Stimulated activated memory B cell treated with anti-CD40 and anti-IgM and Interleukin-4, amounts not matched to agents 10 μg/mL and 1 μg/mL and 100 μg/mL, for 72 hours (primary cell): ENCODE results near the gene LRRC26.

Experiments used
- ATAC-seq: fragments of 150-1000 bp; cut with Tn5 transposase; 2 replicates; pipeline ENCODE4 v1.10.0; 2021
- H3K27ac Mint-ChIP-seq: one replicate; pipeline ENCODE4 v1.8.0; 2022; ENCODE audit warnings: mild to moderate bottlenecking, mixed read lengths
- H3K27me3 Mint-ChIP-seq: one replicate; pipeline ENCODE4 v1.8.0; 2022; ENCODE audit warnings: mixed read lengths
- H3K36me3 Mint-ChIP-seq: one replicate; pipeline ENCODE4 v1.8.0; 2022; ENCODE audit warnings: mixed read lengths
- H3K4me1 Mint-ChIP-seq: one replicate; pipeline ENCODE4 v1.8.0; 2022; ENCODE audit warnings: mixed read lengths
- H3K4me3 Mint-ChIP-seq: one replicate; pipeline ENCODE4 v1.8.0; 2022; ENCODE audit warnings: mild to moderate bottlenecking, moderate library complexity, mixed read lengths
- H3K9me3 Mint-ChIP-seq: one replicate; pipeline ENCODE4 v1.8.0; 2022; ENCODE audit warnings: mixed read lengths

The LRRC26 gene

DNA sequence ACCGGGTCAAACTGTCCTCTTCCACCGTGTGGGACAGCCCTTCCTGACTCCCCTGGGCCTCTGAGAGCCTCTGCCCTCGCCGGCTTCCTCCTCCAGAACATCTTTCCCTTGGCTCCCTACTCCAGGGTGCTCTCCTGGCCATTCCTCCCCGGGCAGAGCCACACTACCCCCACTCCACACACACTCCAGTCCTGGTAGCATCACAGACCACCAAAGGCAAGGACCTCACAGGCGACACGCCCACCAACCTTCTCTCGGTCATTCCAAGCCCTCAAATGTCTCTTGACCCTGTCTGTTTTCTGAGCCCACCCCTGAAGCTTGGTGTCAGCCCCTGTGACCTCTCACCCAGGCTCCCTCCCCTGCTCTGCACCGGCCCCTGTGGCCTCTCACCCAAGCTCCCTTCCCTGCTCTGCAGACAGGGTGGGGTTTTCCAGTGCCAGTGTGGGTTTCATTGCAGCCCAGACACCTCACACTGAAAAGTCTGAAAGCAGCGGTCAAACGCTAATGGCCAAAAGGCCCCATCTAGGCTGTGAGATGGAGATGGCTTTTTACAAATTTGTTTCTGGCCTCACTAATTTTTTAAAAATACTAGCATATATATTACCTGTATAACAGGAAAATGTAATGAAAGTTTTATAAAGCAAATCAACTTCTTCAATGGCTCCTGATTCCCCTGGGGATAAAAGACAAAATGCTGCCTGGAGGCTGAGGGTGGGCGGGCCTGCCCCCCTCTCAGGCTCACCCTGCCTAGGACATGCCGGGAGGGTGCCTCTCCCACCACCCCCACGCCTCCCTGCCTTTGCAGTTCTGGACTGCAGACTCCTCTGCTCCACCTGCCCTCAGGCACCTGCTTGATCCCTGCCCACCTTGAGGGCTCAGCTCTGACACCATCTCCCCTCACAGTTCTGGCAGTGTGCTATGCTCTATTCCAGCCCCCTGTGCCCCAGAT, 10.5 kb downstream of the LRRC26 start:
- no peaks in the 10 kb centered on the region for H3K9me3 Mint-ChIP-seq
- peaks cover 28% of the 10 kb centered on the region for H3K4me1 Mint-ChIP-seq
- H3K4me3 Mint-ChIP-seq, result no peak overlapping the region
- H3K36me3 Mint-ChIP-seq, result no peaks in the 10 kb centered on the region
- no peak overlapping the region for H3K27ac Mint-ChIP-seq
- ATAC-seq, result no peak
- H3K27me3 Mint-ChIP-seq, result peaks cover 77% of the 10 kb centered on the region

DNA sequence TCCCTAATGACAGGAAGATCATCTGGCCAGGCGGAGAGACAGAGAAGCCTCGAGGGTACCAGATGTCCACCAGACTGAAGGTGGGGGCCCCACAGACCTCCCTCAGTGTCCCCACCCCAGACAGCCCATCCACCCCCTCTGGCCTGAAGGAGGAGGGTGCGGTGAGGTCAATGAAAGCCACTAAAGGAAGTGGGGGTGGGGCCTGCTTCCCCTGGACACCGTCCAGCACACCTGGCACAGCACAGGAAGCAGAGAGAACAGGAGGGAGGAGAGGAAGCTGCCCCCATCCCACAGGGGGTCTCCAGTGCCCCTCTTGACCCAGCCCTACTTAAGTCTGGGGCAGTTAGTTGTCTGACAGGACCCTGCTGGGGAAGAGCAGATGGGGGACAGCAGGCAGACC, 11.2 kb downstream of the LRRC26 start:
- Mint-ChIP-seq H3K4me3 (no peak overlapping the region), H3K4me1 (peaks cover 28% of the 10 kb centered on the region), H3K27me3 (peaks cover 71% of the 10 kb centered on the region), H3K27ac (no peak overlapping the region), H3K36me3 (no peaks in the 10 kb centered on the region), H3K9me3 (no peaks in the 10 kb centered on the region)
- no peak for ATAC-seq

DNA sequence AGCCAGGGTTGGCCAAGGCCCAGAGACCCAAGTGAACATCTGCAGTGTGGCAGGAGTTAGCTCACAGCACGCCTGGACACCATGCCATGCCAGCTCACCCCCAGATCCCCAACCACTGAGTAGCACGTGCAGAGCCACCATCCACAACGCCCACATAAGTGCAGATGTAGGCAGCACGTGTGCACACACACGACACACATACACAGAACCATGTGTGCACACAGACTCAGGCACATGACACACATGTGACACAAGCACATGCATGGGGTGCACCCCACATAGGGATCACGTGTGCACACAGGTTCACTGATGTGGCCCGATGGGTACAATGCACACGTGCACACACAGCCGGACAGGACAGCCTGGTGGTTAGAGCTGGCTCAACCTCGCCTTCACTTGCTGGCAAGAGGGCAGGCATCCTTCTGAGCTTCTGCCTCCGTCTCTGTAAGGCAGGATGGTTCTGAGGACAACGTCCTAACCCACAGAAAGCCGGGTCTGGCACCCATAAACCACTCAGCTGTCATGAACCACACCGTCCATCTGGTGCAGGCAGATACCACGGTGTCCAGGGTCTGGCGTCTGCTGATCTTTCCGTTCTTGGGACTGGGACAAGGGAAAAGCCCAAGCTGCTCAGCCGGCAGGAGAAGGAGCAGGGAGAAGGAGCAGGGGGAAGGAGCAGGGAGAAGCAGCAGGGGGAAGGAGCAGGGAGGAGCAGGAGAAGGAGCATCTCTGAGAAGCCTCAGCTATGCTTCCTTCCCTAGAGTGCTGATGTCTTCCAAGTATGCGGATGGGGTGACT, 12.0 kb downstream of the LRRC26 start:
- H3K9me3 Mint-ChIP-seq, result no peaks in the 10 kb centered on the region
- no peaks in the 10 kb centered on the region for H3K36me3 Mint-ChIP-seq
- H3K27ac Mint-ChIP-seq, result no peak overlapping the region
- peaks cover 28% of the 10 kb centered on the region for H3K4me1 Mint-ChIP-seq
- H3K27me3 Mint-ChIP-seq, result peaks cover 63% of the 10 kb centered on the region
- no peak overlapping the region for H3K4me3 Mint-ChIP-seq
- ATAC-seq, result no peak

DNA sequence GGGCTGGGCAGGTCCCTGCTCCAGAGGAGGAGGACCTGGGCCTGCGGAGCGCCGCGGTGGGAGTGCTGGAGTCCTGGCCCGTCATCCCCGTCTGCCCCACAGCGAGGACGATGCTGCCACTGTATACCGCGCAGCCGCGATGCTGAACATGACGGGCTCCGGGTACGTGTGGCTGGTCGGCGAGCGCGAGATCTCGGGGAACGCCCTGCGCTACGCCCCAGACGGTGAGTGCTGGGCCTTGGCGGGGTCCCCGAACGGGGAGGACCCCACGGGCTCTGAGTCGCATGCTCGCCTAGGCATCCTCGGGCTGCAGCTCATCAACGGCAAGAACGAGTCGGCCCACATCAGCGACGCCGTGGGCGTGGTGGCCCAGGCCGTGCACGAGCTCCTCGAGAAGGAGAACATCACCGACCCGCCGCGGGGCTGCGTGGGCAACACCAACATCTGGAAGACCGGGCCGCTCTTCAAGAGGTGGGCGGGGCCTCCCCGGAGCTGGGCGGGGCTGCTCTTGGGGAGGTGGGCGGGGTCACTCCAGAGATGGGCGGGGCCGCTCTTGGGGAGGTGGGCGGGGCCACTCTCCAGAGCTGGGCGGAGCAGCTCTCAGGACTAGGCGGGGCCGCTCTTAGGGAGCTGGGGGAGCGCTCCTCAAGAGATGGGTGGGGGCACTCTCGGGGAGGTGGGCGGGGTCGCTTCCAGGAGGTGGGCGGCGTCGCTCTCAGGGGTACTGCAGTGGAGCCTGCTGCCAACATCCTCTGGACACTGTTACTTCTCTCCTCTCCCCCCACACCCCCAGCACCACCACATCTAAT, 13.1 kb downstream of the LRRC26 start:
- peaks cover 28% of the 10 kb centered on the region for H3K4me1 Mint-ChIP-seq
- no peak overlapping the region for H3K27ac Mint-ChIP-seq
- ATAC-seq, result peak; percentile 61
- H3K27me3 Mint-ChIP-seq, result peaks cover 59% of the 10 kb centered on the region
- H3K9me3 Mint-ChIP-seq, result no peaks in the 10 kb centered on the region
- H3K36me3 Mint-ChIP-seq, result no peaks in the 10 kb centered on the region
- peak overlapping the region; percentile 58 for H3K4me3 Mint-ChIP-seq

DNA sequence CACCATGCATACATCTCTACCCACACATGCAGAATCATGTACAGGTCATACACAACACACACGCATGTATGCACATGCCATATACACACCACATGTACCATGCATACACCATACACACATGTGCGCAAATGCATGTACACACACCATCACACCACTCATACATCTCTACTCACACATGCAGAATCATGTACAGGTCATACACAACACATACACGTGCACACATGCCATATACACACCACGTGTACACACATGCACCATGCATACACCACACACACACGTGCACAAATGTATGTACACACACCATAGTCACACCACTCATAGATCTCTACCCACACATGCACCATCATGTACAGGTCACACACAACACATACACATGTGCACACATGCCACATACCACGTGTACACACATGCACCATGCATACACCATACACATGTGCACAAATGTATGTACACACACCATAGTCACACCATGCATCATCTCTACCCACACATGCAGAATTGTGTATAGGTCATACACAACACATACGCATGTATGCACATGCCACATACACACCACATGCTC, 16.9 kb downstream of the LRRC26 start:
- Mint-ChIP-seq H3K27ac (no peak overlapping the region), H3K36me3 (no peaks in the 10 kb centered on the region), H3K27me3 (peaks cover 36% of the 10 kb centered on the region), H3K9me3 (no peaks in the 10 kb centered on the region), H3K4me1 (peaks cover 22% of the 10 kb centered on the region), H3K4me3 (no peak overlapping the region)
- no peak for ATAC-seq

DNA sequence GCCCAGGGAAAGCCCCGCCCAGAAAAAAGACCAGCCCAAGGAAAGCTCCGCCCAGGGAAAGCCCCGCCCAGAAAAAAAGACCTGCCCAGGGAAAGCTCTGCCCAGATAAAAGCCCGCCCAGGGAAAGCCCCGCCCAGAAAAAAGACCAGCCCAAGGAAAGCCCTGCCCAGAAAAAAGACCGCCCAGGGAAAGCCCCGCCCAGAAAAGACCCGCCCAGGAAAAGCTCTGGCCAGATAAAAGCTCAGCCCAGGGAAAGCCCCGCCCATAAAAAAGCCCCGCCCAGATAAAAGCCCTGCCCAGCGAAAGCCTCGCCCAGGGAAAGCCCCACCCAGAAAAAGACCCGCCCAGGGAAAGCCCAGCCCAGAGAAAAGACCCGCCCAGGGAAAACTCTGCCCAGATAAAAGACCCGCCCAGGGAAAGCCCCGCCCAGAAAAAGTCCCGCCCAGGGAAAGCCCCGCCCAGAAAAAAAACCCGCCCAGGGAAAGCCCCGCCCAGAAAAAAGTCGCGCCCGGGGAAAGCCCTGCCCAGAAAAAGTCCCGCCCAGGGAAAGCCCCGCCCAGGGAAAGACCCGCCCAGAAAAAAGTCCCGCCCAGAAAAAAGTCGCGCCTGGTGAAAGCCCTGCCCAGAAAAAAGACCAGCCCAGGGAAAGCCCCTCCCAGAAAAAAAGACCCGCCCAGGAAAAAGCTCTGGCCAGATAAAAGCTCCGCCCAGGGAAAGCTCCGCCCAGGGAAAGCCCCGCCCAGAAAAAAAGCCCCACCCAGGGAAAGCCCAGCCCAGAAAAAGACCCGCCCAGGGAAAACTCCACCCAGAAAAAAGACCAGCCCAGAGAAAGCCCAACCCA, 19.0 kb downstream of the LRRC26 start:
- Mint-ChIP-seq H3K27ac (peak overlapping the region; percentile 84), H3K4me3 (peak overlapping the region; percentile 41), H3K36me3 (no peaks in the 10 kb centered on the region), H3K27me3 (peaks cover 36% of the 10 kb centered on the region), H3K4me1 (peaks cover 14% of the 10 kb centered on the region), H3K9me3 (no peaks in the 10 kb centered on the region)
- peak; percentile 56 for ATAC-seq

DNA sequence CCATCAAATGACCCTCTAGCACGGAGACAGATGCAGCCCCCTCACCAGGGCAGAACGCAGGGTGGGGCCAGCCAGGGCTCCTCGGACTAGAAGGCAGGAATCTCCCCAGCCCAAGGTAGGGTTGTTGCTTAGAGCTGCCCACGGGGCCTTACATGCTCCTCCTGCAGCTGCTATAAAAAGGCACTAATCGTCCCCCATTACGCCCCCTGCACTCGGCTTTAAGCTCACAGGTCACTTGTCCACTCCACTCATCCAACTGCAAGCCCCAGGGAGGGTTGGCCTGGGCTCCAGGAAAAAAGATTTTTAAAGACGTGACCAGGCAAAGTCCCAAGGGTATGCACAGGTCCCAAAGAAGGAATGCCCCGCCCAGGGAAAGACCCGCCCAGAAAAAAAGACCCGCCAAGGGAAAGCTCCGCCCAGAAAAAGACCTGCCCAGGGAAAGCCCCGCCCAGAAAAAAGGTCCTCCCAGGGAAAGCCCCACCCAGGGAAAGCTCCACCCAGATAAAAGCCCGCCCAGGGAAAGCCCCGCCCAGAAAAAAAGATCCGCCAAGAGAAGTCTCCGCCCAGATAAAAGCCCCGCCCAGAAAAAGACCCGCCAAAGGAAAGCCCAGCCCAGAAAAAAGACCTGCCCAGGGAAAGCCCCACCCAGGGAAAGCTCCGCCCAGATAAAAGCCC, 19.8 kb downstream of the LRRC26 start:
- Mint-ChIP-seq H3K4me3 (peak overlapping the region; percentile 40), H3K27me3 (peaks cover 32% of the 10 kb centered on the region), H3K36me3 (no peaks in the 10 kb centered on the region), H3K27ac (peak overlapping the region; percentile 84), H3K9me3 (no peaks in the 10 kb centered on the region), H3K4me1 (peaks cover 14% of the 10 kb centered on the region)
- ATAC-seq, result no peak

DNA sequence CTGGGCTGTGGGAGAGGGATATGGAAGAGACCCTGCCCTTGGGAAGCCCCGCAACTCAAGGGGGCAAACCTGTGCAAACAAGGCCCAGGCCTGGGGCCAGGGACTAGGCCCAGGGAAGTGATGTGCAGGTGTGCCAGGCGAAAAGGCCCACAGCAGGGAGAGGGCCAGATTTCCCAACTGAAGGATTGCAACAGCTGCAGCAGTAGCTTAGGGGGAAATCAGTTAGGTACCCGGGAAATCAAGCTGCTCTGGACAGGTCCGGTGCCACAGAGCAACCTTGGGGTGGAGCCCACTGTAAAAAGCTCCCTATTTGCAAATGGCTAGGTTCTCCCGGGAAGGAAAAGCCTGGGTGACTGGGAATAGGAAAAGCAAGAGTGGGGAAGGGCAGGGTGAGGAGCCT, 20.5 kb downstream of the LRRC26 start:
- Mint-ChIP-seq H3K9me3 (no peaks in the 10 kb centered on the region), H3K4me1 (peaks cover 14% of the 10 kb centered on the region)

DNA sequence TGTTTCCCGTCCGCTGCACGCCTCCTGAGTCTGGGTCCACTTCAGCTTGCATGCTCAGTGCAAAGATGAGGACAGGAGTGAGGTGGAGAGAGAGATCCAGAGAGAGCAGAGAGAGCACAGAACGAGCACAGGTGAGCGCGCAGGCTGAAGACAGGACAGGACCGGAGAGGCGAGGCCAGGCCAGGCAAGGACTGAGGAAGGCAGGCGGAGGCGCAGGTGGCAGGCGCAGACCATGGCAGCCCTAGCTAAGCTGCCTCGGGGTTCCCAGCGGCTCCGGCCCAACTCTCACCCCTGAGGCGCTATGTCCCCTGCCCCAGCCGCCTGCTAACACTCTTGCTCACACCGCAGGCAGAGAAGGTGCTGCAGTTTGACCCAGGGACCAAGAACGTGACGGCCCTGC, 21.2 kb downstream of the LRRC26 start:
- no peak for ATAC-seq
- H3K27me3 Mint-ChIP-seq, result peaks cover 44% of the 10 kb centered on the region
- no peak overlapping the region for H3K27ac Mint-ChIP-seq
- H3K36me3 Mint-ChIP-seq, result no peaks in the 10 kb centered on the region
- no peaks in the 10 kb centered on the region for H3K9me3 Mint-ChIP-seq
- H3K4me1 Mint-ChIP-seq, result peaks cover 14% of the 10 kb centered on the region
- no peak overlapping the region for H3K4me3 Mint-ChIP-seq

More for the DNA sequence above, 20.5 kb downstream of the LRRC26 start:
- no peak overlapping the region for H3K4me3 Mint-ChIP-seq
- ATAC-seq, result no peak
- no peak overlapping the region for H3K27ac Mint-ChIP-seq
- peaks cover 37% of the 10 kb centered on the region for H3K27me3 Mint-ChIP-seq
- H3K36me3 Mint-ChIP-seq, result no peaks in the 10 kb centered on the region

DNA sequence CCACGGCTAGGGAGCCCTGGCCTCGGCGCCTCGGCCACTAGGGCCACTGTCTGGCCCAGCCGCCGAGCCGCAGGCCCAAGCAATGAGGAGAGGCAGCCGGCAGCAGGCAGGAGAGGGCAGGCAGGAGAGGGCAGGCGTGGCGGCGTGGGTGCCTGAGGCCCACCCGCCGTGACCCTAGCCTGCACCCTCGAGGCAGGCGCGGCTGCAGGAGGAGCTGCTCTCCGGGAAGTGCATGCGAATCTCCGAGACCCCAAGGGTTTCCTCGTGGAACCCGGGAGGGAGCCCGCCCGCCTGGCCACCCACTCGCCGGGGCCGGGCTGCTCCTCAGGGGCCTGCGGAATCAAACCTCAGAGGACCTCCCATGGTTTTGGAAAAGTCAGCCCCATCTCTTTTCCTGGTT, 21.6 kb downstream of the LRRC26 start:
- H3K9me3 Mint-ChIP-seq, result no peaks in the 10 kb centered on the region
- no peak for ATAC-seq
- H3K27ac Mint-ChIP-seq, result no peak overlapping the region
- no peak overlapping the region for H3K4me3 Mint-ChIP-seq
- H3K36me3 Mint-ChIP-seq, result no peaks in the 10 kb centered on the region
- peaks cover 14% of the 10 kb centered on the region for H3K4me1 Mint-ChIP-seq
- peaks cover 48% of the 10 kb centered on the region for H3K27me3 Mint-ChIP-seq

DNA sequence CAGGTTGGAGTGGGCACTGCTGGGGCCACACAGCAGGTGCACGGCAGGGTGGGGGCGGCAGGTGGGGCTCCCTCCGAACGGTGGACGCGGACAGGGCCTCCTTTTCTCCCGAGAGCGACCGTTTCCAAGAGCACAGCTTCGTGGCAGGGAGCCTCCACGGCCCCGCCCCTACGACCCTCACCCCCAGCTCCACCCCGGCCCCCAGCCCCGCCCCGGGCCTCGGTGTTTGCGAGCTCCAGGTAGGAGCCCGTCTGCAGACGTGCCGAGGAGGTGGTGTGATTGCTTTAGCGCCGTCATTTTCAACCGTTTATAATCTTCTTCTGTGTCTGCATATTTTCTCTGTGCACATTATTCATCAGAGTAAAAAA, 22.1 kb downstream of the LRRC26 start:
- H3K9me3 Mint-ChIP-seq, result no peaks in the 10 kb centered on the region

DNA sequence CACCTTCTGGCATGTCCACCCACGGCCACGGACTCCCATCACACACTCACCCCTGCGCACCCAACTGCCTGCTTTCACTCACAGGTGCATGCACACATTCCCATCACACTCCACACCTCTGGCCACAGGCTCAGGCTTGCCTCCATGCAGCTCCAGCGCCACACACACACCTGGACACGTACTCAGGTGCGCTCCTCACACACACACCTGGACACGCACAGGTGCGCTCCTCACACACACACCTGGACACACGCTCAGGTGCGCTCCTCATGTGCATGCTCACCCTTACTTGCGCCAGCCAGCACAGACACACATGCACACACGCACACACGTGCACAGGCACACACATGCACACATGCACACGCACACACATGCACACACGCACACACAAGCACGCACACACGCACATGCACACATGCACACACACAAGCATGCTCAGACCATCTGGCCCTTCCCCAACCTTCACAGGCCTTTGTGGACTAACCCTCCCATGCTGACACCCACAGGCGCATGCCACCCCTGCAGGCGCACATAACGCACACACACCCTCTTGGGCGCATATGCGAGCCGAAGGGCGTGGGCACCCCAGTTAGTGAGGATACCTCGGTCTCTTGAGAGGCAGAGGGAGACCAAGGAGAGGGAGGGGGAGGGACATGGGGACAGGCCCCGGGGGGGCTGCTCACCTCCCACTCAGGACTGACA, 22.6 kb downstream of the LRRC26 start:
- no peaks in the 10 kb centered on the region for H3K9me3 Mint-ChIP-seq
- H3K27me3 Mint-ChIP-seq, result peaks cover 58% of the 10 kb centered on the region
- ATAC-seq, result no peak
- peaks cover 14% of the 10 kb centered on the region for H3K4me1 Mint-ChIP-seq
- no peak overlapping the region for H3K27ac Mint-ChIP-seq
- H3K4me3 Mint-ChIP-seq, result no peak overlapping the region
- no peaks in the 10 kb centered on the region for H3K36me3 Mint-ChIP-seq

More for the DNA sequence above, 22.1 kb downstream of the LRRC26 start:
- ATAC-seq, result no peak
- Mint-ChIP-seq H3K27me3 (peaks cover 53% of the 10 kb centered on the region), H3K4me3 (no peak overlapping the region), H3K4me1 (peaks cover 14% of the 10 kb centered on the region), H3K36me3 (no peaks in the 10 kb centered on the region), H3K27ac (no peak overlapping the region)

DNA sequence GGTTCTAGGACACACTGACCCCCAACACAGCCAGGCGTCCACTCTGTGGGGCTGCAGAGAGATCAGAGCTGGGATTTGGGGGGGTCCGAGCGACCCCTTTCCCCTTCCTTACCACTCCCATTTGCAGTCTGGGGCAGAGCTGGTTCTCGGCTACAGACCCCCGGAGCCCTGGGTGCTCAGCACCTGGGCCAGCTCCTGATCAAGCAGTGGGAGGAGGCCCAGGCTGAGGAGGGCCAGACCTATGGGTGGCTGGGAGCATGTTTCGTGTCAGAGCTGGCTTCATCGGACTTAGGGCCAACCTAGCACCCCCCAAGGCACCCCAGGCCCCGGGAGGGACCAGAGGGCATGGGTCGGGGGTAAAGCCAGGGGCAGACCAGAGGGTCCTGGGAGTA, 23.3 kb downstream of the LRRC26 start:
- Mint-ChIP-seq H3K4me3 (no peak overlapping the region), H3K27ac (no peak overlapping the region), H3K27me3 (peaks cover 66% of the 10 kb centered on the region), H3K9me3 (no peaks in the 10 kb centered on the region), H3K4me1 (peaks cover 13% of the 10 kb centered on the region), H3K36me3 (no peaks in the 10 kb centered on the region)
- ATAC-seq, result no peak
